ENCODE results near the gene SNX2.

DNA sequence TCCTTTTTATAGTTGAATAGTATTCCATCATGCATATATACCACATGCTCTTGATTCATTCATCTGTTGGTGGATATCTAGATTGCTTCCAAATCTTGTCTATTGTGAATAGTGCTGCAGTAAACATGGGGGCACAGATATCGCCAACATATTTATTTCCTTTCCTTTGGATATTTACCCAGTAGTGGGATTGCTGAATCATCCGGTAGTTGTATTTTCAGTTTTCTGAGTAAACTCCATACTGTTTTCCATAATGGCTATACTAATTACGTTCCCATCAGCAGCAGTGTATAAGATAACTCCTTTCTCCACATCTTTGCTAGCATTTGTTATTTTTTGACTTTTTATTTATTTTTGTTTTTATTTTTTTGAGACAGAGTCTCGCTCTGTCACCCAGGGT, 3.3 kb downstream of the SNX2 start:
- TF ChIP-seq, protein P1, sequence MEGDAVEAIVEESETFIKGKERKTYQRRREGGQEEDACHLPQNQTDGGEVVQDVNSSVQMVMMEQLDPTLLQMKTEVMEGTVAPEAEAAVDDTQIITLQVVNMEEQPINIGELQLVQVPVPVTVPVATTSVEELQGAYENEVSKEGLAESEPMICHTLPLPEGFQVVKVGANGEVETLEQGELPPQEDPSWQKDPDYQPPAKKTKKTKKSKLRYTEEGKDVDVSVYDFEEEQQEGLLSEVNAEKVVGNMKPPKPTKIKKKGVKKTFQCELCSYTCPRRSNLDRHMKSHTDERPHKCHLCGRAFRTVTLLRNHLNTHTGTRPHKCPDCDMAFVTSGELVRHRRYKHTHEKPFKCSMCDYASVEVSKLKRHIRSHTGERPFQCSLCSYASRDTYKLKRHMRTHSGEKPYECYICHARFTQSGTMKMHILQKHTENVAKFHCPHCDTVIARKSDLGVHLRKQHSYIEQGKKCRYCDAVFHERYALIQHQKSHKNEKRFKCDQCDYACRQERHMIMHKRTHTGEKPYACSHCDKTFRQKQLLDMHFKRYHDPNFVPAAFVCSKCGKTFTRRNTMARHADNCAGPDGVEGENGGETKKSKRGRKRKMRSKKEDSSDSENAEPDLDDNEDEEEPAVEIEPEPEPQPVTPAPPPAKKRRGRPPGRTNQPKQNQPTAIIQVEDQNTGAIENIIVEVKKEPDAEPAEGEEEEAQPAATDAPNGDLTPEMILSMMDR (IDR thresholded peaks at IDR 0.05) = no peak
- TF ChIP-seq POLR2A (IDR thresholded peaks at IDR 0.05) (no peak), EP300 (IDR thresholded peaks at IDR 0.05) (no peak)

Measured in sigmoid colon (tissue), 4 donors.